Measurements from ENCODE around the gene CTSF. TPM values are rescaled to one million over a fixed set of nuclear protein-coding genes. Genes with fewer than 3 reads are reported as not detected.
A peak's percentile ranks its signal among the peaks of the same experiment; 100 is the strongest.

CTSF gene
- total RNA-seq, 1 donor from 2014 or later, result 25.1 TPM

DNA sequence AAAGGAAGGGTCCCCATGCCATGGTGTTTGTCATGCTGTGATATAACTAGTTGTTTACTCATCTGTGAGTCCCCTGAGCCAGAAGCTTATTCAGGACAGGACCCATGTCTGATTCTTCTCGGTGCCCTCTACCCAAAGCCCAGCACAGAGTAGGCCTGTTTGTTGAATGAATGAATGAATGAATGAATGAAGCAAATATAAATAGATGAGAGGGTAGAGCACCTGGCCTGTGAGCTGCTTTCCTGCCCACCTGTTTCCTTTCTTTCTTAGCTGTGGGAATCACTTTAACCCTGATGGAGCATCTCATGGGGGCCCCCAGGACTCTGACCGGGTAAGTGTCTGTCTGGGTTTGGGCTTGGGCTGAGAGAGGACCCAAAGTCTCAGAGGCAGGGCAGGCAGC is 31.8 kb upstream of the CTSF start:
- Histone ChIP-seq H3K4me3 (ENCODE audit: low read depth, low read length) (no peak overlapping the region), H3K27me3 (ENCODE audit: control insufficient read depth, insufficient read depth, low read length) (no peaks in the 10 kb centered on the region), H3K36me3 (ENCODE audit: control insufficient read depth, insufficient read depth, low read length) (peaks cover 1% of the 10 kb centered on the region)
- no peak for DNase-seq (ENCODE audit: low read depth)
- TF ChIP-seq, protein P1, sequence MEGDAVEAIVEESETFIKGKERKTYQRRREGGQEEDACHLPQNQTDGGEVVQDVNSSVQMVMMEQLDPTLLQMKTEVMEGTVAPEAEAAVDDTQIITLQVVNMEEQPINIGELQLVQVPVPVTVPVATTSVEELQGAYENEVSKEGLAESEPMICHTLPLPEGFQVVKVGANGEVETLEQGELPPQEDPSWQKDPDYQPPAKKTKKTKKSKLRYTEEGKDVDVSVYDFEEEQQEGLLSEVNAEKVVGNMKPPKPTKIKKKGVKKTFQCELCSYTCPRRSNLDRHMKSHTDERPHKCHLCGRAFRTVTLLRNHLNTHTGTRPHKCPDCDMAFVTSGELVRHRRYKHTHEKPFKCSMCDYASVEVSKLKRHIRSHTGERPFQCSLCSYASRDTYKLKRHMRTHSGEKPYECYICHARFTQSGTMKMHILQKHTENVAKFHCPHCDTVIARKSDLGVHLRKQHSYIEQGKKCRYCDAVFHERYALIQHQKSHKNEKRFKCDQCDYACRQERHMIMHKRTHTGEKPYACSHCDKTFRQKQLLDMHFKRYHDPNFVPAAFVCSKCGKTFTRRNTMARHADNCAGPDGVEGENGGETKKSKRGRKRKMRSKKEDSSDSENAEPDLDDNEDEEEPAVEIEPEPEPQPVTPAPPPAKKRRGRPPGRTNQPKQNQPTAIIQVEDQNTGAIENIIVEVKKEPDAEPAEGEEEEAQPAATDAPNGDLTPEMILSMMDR (IDR thresholded peaks at IDR 0.05; ENCODE audit: insufficient read depth, low read length, poor library complexity, severe bottlenecking), result no peak

DNA sequence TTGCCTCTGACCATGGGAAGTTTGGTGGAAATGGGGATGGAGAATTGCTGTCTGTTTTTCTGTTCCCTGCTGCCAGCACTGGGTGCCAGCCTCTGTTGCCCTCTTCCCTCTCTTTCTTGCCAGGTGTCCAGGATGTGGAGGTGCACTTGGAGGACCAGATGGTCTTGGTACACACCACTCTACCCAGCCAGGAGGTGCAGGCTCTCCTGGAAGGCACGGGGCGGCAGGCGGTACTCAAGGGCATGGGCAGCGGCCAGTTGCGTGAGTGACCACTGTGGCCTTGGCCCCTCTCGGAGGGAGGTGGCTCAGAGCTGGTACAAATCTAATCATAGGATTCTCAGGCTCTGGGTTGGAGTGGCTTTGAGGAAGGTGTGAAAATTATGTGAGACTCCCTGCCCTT is 30.6 kb upstream of the CTSF start:
- no peak for DNase-seq (ENCODE audit: low read depth)
- Histone ChIP-seq H3K27me3 (ENCODE audit: control insufficient read depth, insufficient read depth, low read length) (no peaks in the 10 kb centered on the region), H3K36me3 (ENCODE audit: control insufficient read depth, insufficient read depth, low read length) (peaks cover 1% of the 10 kb centered on the region), H3K4me3 (ENCODE audit: low read depth, low read length) (no peak overlapping the region)
- TF ChIP-seq, protein P1 (IDR thresholded peaks at IDR 0.05; ENCODE audit: insufficient read depth, low read length, poor library complexity, severe bottlenecking), result no peak

DNA sequence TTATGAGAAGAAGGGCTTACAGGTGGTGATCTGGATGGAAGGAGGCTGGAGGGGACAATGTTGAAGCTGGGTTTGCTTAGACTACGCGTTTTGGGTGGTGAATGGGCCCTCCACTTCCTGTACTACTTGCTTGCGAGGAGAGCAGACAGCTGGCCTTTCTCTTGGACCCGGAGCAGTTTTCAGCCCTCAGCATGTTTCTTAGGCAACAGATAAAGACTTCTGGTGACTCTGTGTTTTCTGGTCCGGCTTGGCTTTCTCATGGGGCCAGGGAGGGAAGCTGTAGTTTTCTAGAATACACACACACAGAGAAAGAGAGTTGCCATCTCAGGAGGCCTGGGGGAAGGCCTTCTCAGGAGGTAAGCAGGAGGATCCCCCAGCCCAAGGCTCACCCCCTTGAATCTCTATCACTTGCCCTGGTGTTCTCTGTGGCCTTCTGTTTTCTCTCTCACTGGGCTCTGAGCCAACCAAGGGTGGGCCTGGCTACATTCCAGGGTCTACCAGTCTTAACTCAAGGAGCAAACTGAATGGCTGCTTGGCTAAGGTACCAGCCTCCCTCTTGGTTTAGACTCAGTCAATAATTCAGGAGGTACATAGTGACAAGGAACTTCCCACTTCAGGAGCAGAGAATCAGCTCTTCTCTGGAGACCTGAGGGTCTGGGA is 27.0 kb upstream of the CTSF start:
- H3K27me3 ChIP-seq (ENCODE audit: control insufficient read depth, insufficient read depth, low read length), result no peaks in the 10 kb centered on the region
- no peak for DNase-seq (ENCODE audit: low read depth)
- no peak overlapping the region for H3K4me3 ChIP-seq (ENCODE audit: low read depth, low read length)
- TF ChIP-seq, protein P1 (IDR thresholded peaks at IDR 0.05; ENCODE audit: insufficient read depth, low read length, poor library complexity, severe bottlenecking), result no peak
- peaks cover 1% of the 10 kb centered on the region for H3K36me3 ChIP-seq (ENCODE audit: control insufficient read depth, insufficient read depth, low read length)

DNA sequence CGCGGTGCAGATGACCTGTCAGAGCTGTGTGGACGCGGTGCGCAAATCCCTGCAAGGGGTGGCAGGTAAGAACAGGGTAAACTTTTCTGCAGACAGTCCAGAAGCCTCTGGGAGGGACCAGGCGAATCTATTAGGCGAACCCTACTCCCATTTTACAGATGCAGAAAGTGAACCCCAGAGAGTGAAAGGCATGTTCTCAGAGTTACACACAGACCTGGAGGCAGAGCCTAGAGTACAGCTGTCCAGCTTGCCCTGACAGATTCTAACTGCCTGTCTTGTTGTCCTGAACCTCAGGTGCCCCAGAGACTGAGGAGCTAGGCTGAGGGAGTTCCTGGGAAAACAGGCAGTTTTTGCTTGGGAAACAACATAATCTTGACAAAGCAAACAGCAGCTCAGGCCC is 25.2 kb upstream of the CTSF start:
- no peaks in the 10 kb centered on the region for H3K36me3 ChIP-seq (ENCODE audit: control insufficient read depth, insufficient read depth, low read length)
- no peak for DNase-seq (ENCODE audit: low read depth)
- TF ChIP-seq, protein P1 (IDR thresholded peaks at IDR 0.05; ENCODE audit: insufficient read depth, low read length, poor library complexity, severe bottlenecking), result no peak
- peak overlapping the region; percentile 75 for H3K4me3 ChIP-seq (ENCODE audit: low read depth, low read length)
- no peaks in the 10 kb centered on the region for H3K27me3 ChIP-seq (ENCODE audit: control insufficient read depth, insufficient read depth, low read length)

DNA sequence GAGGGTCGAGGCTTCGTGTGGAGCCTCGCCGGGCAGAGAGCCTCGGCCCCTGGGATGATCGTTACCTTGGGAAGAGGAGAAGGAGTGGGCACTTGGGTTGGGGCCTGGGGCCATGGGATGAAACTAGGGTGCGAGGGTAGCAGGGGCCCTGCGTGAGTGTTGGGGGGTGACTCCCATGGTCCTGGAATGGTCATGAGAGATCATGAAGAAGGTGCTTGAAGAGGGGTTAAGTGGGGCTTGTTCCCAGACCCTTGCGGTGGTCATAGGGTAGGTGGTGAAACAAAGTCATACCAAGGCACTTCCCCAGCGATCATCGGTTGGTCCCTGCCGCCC is 24.9 kb upstream of the CTSF start:
- no peaks in the 10 kb centered on the region for H3K27me3 ChIP-seq (ENCODE audit: control insufficient read depth, insufficient read depth, low read length)
- peak overlapping the region; percentile 75 for H3K4me3 ChIP-seq (ENCODE audit: low read depth, low read length)
- no peaks in the 10 kb centered on the region for H3K36me3 ChIP-seq (ENCODE audit: control insufficient read depth, insufficient read depth, low read length)
- no peak for DNase-seq (ENCODE audit: low read depth)
- TF ChIP-seq, protein P1 (IDR thresholded peaks at IDR 0.05; ENCODE audit: insufficient read depth, low read length, poor library complexity, severe bottlenecking), result no peak
